GM12878 (cell line): ENCODE results near the gene ARPC1B. TPM values are rescaled to one million over a fixed set of nuclear protein-coding genes. Genes with fewer than 3 reads are reported as not detected.
A peak's percentile ranks its signal among the peaks of the same experiment; 100 is the strongest.

Source experiments
- ATF7 ChIP-seq: fragments of 450-650 bp; IDR thresholded peaks from 2 replicates; pipeline ENCODE4 v1.6.1; 2016; ENCODE audit warnings: low read depth, mild to moderate bottlenecking
- BCL11A ChIP-seq: IDR thresholded peaks from 2 replicates; pipeline ENCODE4 v1.6.1; 2011; ENCODE audit warnings: low read depth, low read length
- CBFB ChIP-seq: IDR thresholded peaks from 2 replicates; pipeline ENCODE4 v1.6.1; 2016; ENCODE audit warnings: antibody characterized with exemption, low read depth
- CREB1 ChIP-seq: IDR thresholded peaks from 2 replicates; pipeline ENCODE4 v1.6.1; 2012; ENCODE audit warnings: low read depth, mild to moderate bottlenecking, inconsistent platforms
- CREM ChIP-seq: IDR thresholded peaks from 2 replicates; pipeline ENCODE4 v1.6.1; 2014; ENCODE audit warnings: antibody characterized with exemption, low read depth
- FOXK2 ChIP-seq: fragments of 450-650 bp; IDR thresholded peaks from 2 replicates; pipeline ENCODE4 v1.6.1; 2017; ENCODE audit warnings: mild to moderate bottlenecking, moderate library complexity
- GABPA ChIP-seq: IDR thresholded peaks from 2 replicates; pipeline ENCODE4 v1.6.1; 2014; ENCODE audit warnings: antibody characterized with exemption, low read depth, mild to moderate bottlenecking, inconsistent platforms
- NBN ChIP-seq: fragments of 450-650 bp; IDR thresholded peaks from 2 replicates; pipeline ENCODE4 v1.6.1; 2016
- NFXL1 ChIP-seq: fragments of 450-650 bp; IDR thresholded peaks from 2 replicates; pipeline ENCODE4 v1.6.1; 2017; ENCODE audit warnings: antibody characterized with exemption, mild to moderate bottlenecking, borderline replicate concordance
- RAD21 ChIP-seq: IDR thresholded peaks from 2 replicates; pipeline ENCODE4 v1.6.1; 2011; ENCODE audit warnings: mild to moderate bottlenecking, low read depth, low read length, moderate library complexity; ENCODE audit not compliant: insufficient read depth
- RELA ChIP-seq: fragments of 450-650 bp; IDR thresholded peaks from 2 replicates; pipeline ENCODE4 v1.8.0; 2014; ENCODE audit warnings: borderline replicate concordance; ENCODE audit not compliant: partially characterized antibody
- SIX5 ChIP-seq: IDR thresholded peaks from 2 replicates; pipeline ENCODE4 v1.6.1; 2011; ENCODE audit warnings: mild to moderate bottlenecking, low read depth, low read length, moderate library complexity; ENCODE audit not compliant: severe bottlenecking
- STAT3 ChIP-seq: IDR thresholded peaks from 2 replicates; pipeline ENCODE4 v1.6.1; 2011; ENCODE audit warnings: low read depth, low read length, improper control_type of control experiment
- ZNF217 ChIP-seq: fragments of 450-650 bp; IDR thresholded peaks from 2 replicates; pipeline ENCODE4 v1.6.1; 2017; ENCODE audit warnings: antibody characterized with exemption, mild to moderate bottlenecking
- ZNF24 ChIP-seq: fragments of 450-650 bp; IDR thresholded peaks from 2 replicates; pipeline ENCODE4 v1.6.1; 2017; ENCODE audit warnings: antibody characterized with exemption, mild to moderate bottlenecking
- ZNF622 ChIP-seq: fragments of 450-650 bp; IDR thresholded peaks from 2 replicates; pipeline ENCODE4 v1.6.1; 2017; ENCODE audit warnings: mild to moderate bottlenecking, inconsistent platforms
- polyA plus RNA-seq, 11 experiments: library from polyadenylated mRNA; depleted of rRNA in 4 of 11; unstranded in 6 of 11; stranded (reverse) in 5 of 11; fragments of >200 nt; fragmentation: Nextera tagmentation in 4 of 11; fragmentation: Illumina TruSeq in 1 of 11; extraction: Ambion mirVana in 4 of 11; extraction: Trizol in 1 of 11; gene quantifications; 1 replicate in 1 of 11; 2 replicates in 10 of 11; pipeline versions ENCODE4 v1.2.1 to v1.2.3, GENCODE V29; 2011 to 2016; ENCODE audit warnings: inconsistent platforms in 2 of 11, missing spikeins in 2 of 11, low read depth in 1 of 11
- total RNA-seq, 4 experiments: library from RNA; depleted of rRNA in 3 of 4; stranded (reverse); fragments of >200 nt in 3 of 4; fragmentation: Illumina TruSeq in 1 of 4; extraction: Trizol in 1 of 4; gene quantifications; 2 replicates each; pipeline versions ENCODE4 v1.2.1 to v1.2.3, GENCODE V29; 2013 to 2021
- TF ChIP-seq, protein P1 (sequence below): fragments of 450-650 bp; IDR thresholded peaks from 2 replicates; pipeline ENCODE4 v1.6.1; 2018; ENCODE audit warnings: mild to moderate bottlenecking, low read depth, moderate library complexity; ENCODE audit not compliant: partially characterized antibody
- TF ChIP-seq, protein P2 (sequence below): fragments of 450-650 bp; IDR thresholded peaks from 2 replicates; pipeline ENCODE4 v1.6.1; 2017; ENCODE audit warnings: mild to moderate bottlenecking
- TF ChIP-seq, protein P3 (sequence below): IDR thresholded peaks from 2 replicates; pipeline ENCODE4 v1.6.1; 2011; ENCODE audit warnings: borderline replicate concordance, low read depth, mild to moderate bottlenecking, moderate library complexity, low read length; ENCODE audit not compliant: insufficient read depth, poor library complexity, severe bottlenecking
- TF ChIP-seq, protein P4 (sequence below): IDR thresholded peaks from 2 replicates; pipeline ENCODE4 v1.6.1; 2011; ENCODE audit warnings: low read depth, mild to moderate bottlenecking, low read length, moderate library complexity, borderline replicate concordance; ENCODE audit errors: extremely low read depth
- TF ChIP-seq, protein P5 (sequence below): fragments of 450-650 bp; IDR thresholded peaks from 2 replicates; pipeline ENCODE4 v1.6.1; 2014; ENCODE audit warnings: mild to moderate bottlenecking
- TF ChIP-seq, protein P6 (sequence below): IDR thresholded peaks from 2 replicates; pipeline ENCODE4 v1.6.1; 2012; ENCODE audit warnings: low read depth, low read length, improper control_type of control experiment

ARPC1B gene
- total and polyA plus RNA-seq, 10 of the 15 experiments (the other 5 are each of a cell fraction or from before 2014, with no cell fraction given) = 14.1 to 762 (median 387) TPM

DNA sequence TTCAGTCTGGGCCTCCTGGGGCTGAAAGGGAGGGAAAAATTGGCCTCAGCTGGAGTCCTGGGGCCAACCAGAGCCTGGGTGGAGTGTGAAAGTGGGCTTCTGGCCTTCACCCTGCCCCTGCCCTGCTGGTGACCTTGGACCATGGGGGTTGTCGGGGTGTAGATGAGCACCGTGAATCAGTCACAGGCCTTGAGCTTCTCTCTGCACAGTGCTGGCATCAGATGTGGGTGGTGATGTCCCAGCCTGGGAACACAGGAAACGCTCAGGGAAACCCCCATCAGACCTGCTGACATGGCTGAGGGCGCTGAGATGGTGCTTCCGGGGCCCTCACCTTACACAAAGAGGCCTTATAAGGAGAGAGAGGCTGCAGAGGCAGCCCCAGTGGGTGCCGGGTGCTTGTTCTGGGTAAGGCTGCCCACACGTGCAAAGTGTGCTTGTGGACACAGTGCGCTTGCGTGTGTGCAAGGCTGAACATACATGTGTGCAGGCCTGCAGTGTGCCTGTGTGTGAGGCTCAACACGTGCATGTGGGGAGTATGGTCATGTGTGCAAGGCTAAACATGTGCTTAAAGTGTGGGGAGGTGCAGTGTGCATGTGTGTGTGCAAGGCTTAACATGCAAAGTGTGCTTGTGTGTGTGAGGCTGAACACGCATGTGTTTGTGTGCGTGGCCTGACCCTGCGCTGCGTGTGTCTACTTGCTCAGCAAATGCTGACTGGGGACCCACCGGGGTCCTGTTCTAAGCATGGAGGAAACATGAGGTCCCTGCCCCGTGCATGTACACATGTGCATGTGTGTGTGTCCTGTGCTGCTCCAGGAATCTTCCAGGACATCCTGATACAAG, 6.5 kb downstream of the ARPC1B start (continued):
- no peak for TF ChIP-seq ZNF622
- no peak for TF ChIP-seq GABPA
- peak; percentile 55 for TF ChIP-seq NBN
- TF ChIP-seq, protein P1, sequence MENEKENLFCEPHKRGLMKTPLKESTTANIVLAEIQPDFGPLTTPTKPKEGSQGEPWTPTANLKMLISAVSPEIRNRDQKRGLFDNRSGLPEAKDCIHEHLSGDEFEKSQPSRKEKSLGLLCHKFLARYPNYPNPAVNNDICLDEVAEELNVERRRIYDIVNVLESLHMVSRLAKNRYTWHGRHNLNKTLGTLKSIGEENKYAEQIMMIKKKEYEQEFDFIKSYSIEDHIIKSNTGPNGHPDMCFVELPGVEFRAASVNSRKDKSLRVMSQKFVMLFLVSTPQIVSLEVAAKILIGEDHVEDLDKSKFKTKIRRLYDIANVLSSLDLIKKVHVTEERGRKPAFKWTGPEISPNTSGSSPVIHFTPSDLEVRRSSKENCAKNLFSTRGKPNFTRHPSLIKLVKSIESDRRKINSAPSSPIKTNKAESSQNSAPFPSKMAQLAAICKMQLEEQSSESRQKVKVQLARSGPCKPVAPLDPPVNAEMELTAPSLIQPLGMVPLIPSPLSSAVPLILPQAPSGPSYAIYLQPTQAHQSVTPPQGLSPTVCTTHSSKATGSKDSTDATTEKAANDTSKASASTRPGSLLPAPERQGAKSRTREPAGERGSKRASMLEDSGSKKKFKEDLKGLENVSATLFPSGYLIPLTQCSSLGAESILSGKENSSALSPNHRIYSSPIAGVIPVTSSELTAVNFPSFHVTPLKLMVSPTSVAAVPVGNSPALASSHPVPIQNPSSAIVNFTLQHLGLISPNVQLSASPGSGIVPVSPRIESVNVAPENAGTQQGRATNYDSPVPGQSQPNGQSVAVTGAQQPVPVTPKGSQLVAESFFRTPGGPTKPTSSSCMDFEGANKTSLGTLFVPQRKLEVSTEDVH = no peak
- TF ChIP-seq, protein P2, sequence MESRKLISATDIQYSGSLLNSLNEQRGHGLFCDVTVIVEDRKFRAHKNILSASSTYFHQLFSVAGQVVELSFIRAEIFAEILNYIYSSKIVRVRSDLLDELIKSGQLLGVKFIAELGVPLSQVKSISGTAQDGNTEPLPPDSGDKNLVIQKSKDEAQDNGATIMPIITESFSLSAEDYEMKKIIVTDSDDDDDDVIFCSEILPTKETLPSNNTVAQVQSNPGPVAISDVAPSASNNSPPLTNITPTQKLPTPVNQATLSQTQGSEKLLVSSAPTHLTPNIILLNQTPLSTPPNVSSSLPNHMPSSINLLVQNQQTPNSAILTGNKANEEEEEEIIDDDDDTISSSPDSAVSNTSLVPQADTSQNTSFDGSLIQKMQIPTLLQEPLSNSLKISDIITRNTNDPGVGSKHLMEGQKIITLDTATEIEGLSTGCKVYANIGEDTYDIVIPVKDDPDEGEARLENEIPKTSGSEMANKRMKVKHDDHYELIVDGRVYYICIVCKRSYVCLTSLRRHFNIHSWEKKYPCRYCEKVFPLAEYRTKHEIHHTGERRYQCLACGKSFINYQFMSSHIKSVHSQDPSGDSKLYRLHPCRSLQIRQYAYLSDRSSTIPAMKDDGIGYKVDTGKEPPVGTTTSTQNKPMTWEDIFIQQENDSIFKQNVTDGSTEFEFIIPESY = no peak
- TF ChIP-seq CREB1 = no peak
- TF ChIP-seq NFXL1 = no peak
- TF ChIP-seq, protein P3, sequence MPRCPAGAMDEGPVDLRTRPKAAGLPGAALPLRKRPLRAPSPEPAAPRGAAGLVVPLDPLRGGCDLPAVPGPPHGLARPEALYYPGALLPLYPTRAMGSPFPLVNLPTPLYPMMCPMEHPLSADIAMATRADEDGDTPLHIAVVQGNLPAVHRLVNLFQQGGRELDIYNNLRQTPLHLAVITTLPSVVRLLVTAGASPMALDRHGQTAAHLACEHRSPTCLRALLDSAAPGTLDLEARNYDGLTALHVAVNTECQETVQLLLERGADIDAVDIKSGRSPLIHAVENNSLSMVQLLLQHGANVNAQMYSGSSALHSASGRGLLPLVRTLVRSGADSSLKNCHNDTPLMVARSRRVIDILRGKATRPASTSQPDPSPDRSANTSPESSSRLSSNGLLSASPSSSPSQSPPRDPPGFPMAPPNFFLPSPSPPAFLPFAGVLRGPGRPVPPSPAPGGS = peak; percentile 60
- TF ChIP-seq ZNF217 = no peak
- TF ChIP-seq FOXK2 = no peak
- no peak for TF ChIP-seq ZNF24
- TF ChIP-seq CREM = peak; percentile 64; the same call in 1 of the 2 replicates
- TF ChIP-seq, protein P4, sequence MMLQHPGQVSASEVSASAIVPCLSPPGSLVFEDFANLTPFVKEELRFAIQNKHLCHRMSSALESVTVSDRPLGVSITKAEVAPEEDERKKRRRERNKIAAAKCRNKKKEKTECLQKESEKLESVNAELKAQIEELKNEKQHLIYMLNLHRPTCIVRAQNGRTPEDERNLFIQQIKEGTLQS = no peak
- TF ChIP-seq SIX5 = no peak
- TF ChIP-seq RELA = peak; percentile 84
- no peak for TF ChIP-seq RAD21
- 0 out of 2 replicates have a peak, but pooled peaks have one; percentile 46 for TF ChIP-seq ATF7
- TF ChIP-seq, protein P5, sequence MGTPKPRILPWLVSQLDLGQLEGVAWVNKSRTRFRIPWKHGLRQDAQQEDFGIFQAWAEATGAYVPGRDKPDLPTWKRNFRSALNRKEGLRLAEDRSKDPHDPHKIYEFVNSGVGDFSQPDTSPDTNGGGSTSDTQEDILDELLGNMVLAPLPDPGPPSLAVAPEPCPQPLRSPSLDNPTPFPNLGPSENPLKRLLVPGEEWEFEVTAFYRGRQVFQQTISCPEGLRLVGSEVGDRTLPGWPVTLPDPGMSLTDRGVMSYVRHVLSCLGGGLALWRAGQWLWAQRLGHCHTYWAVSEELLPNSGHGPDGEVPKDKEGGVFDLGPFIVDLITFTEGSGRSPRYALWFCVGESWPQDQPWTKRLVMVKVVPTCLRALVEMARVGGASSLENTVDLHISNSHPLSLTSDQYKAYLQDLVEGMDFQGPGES = no peak
- peak; percentile 65; the same call in 1 of the 2 replicates for TF ChIP-seq CBFB
- TF ChIP-seq, protein P6, sequence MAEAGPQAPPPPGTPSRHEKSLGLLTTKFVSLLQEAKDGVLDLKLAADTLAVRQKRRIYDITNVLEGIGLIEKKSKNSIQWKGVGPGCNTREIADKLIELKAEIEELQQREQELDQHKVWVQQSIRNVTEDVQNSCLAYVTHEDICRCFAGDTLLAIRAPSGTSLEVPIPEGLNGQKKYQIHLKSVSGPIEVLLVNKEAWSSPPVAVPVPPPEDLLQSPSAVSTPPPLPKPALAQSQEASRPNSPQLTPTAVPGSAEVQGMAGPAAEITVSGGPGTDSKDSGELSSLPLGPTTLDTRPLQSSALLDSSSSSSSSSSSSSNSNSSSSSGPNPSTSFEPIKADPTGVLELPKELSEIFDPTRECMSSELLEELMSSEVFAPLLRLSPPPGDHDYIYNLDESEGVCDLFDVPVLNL = no peak
- TF ChIP-seq STAT3 = no peak
- TF ChIP-seq BCL11A = no peak
